ENCODE measurements around the gene WDR7.

Gene WDR7

DNA sequence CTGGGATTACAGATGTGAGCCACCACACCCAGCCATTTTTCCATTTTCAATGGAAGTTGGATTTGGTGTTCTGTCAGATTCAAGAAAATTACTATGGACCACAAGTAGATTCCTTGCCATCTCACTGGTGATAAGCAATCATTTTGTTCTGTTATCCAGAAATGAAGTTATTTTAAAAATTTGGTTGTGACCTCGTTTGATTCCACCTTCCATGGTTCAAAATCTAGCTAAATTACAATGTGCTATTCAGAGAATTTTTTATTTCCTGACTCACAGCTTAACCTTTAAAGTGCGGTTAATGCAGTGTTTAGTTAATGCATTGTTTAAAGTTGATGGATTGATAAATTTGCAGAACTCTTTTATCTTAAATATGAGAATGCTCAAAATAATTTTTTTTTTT, 252.5 kb downstream of the WDR7 start:
- in situ Hi-C loops (cut with MboI; ENCODE audit: low pct_unique_long_range_greater_than_20kb, low sequenced_read_pairs): no loop called here
- no peak for DNase-seq

GRCh38 chr18:56907771-56908170, 256.6 kb downstream of the WDR7 start:
- DNase-seq: no peak
- in situ Hi-C loops (cut with MboI; ENCODE audit: low pct_unique_long_range_greater_than_20kb, low sequenced_read_pairs): no loop called here

GRCh38 chr18:56910237-56910636, 259.1 kb downstream of the WDR7 start:
- no peak for DNase-seq
- in situ Hi-C loops (cut with MboI; ENCODE audit: low pct_unique_long_range_greater_than_20kb, low sequenced_read_pairs): no loop called here

- in situ Hi-C loops (cut with MboI; ENCODE audit: low pct_unique_long_range_greater_than_20kb, low sequenced_read_pairs): no loop called here
- DNase-seq: no peak
Observed at GRCh38 chr18:56910967-56911366, 259.8 kb downstream of the WDR7 start.

- in situ Hi-C loops (cut with MboI; ENCODE audit: low pct_unique_long_range_greater_than_20kb, low sequenced_read_pairs): no loop called here
- no peak for DNase-seq
Observed at GRCh38 chr18:56913941-56914340, 262.8 kb downstream of the WDR7 start.

DNA sequence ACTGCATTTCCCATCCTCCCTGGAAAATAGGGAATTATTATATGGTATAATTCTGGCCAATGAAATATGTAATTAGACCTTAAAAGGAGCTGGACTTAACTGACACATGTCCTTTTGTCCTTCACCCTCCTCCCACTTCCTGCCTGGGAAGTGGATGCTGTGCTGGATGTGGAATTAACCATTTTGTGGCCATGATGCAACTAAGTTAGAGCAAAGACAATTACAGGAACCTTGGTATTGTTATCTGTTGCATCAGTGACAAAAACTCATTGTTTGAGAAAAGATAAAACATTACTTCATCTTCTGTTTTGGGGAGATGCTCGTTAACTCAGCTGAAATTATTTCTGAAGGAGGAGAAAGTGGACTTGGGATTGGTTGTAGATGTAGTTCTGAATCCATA, 268.0 kb downstream of the WDR7 start:
- DNase-seq: no peak
- in situ Hi-C loops (cut with MboI; ENCODE audit: low pct_unique_long_range_greater_than_20kb, low sequenced_read_pairs): no loop called here

DNA sequence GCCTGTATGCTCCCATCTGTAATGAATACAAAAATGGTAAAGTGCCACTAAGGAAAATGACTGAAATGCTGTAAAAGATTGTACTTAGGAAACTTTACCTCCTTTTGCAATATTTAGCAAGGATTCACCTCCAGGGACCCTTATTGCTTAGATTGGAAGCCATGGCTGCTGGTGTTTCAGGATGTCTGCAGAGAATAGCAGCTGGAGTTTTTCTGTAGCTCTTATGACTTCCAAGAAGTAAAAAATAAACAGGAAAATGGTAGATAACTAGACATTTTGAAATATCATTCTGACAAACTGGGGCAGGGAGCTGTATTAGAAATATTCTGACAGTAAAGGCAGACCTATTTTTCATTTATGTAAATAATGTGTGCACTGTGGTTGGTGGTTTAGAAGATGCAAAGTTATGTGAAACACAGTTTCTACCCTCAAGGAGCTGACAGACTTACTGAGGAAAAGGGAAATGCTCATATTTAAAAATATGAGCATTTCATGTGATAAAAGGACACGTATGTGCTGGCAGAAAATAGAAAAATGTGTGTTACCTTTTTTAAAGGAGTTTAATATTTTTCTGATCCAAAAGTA, 270.8 kb downstream of the WDR7 start:
- in situ Hi-C loops (cut with MboI; ENCODE audit: low pct_unique_long_range_greater_than_20kb, low sequenced_read_pairs): no loop called here
- DNase-seq: no peak

- in situ Hi-C loops (cut with MboI; ENCODE audit: low pct_unique_long_range_greater_than_20kb, low sequenced_read_pairs): no loop called here
- no peak for DNase-seq
Observed at GRCh38 chr18:56926734-56927133, 275.6 kb downstream of the WDR7 start.

DNA sequence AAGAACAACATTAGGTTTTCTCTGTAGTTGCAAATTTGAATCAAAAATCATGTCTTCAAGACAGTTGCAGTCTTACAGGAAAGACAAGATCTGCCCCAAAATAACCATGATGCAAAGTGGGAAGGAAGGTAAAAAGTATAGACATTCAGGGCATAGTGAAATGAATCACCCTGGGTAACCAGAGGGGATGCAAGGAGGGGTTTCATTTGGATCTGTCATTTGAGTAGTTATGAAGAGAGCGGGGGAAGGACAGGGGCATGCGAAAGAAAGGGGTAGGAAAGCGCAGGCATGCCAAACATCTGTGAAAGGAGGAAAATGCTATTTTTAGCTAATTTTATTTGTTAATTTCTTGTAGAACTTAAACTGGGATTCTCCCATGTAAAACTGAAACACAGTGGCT, 276.6 kb downstream of the WDR7 start:
- in situ Hi-C loops (cut with MboI; ENCODE audit: low pct_unique_long_range_greater_than_20kb, low sequenced_read_pairs): no loop called here
- DNase-seq: no peak

DNA sequence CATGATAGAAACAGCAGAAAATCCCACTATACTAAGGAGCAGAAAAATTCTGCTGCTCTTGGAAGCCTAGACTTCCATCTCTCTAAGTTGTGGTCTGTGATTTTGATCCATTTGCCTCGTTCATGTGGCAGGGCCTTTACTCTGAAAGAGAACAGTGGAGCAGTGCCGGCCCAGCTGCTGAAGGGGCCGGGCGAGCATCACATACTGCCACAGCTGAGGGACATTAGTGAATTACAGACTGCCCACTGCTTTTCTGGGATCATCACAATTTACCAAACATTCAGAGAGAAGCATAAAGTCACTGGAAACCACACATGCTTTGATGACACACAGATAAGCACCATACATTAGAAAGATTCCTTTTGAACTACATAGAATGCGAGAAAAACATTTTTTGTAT, 278.7 kb downstream of the WDR7 start:
- no peak for DNase-seq
- in situ Hi-C loops (cut with MboI; ENCODE audit: low pct_unique_long_range_greater_than_20kb, low sequenced_read_pairs): no loop called here

GRCh38 chr18:56933472-56933871, 282.3 kb downstream of the WDR7 start:
- in situ Hi-C loops (cut with MboI; ENCODE audit: low pct_unique_long_range_greater_than_20kb, low sequenced_read_pairs): no loop called here

DNA sequence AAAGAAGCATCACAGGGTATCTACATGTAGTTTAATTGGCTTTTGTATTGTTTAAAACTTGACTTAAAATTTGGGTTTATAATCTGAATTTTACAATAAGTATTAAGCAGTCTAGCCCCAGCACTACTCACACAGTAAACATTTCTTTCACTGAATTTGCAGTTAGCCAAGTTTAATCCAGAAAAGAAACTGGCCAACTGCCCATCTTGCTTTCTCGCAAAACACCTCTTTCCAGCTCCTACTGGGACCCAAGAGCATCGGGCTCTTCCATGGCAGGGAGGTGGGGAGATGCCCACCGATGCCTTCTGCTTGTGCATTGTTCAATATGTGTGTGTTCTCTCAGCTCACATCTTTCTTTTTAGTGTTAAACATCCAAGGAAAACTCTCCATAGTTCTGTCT, 283.0 kb downstream of the WDR7 start:
- in situ Hi-C loops (cut with MboI; ENCODE audit: low pct_unique_long_range_greater_than_20kb, low sequenced_read_pairs): no loop called here
- DNase-seq: no peak

More at GRCh38 chr18:56933472-56933871, 282.3 kb downstream of the WDR7 start:
- no peak for DNase-seq

DNA sequence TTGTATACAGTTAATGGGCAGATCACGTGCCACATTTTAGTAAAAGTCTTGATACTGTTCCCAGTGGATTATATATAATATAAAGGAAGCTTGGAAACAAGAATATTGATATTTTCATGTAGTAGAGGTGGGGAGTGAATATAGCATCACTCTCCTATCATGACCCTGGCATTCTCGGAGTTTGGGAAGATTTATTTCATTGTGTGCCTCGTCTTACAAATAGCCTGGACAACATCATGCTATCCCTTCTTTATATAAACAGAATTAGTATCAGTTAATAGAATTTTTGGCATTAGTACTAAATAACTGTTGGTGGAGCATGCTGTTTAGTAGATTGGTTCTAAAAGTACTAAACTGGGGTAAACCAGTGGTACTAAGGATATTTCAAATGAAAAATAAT, 283.7 kb downstream of the WDR7 start:
- DNase-seq: no peak
- in situ Hi-C loops (cut with MboI; ENCODE audit: low pct_unique_long_range_greater_than_20kb, low sequenced_read_pairs): no loop called here

GRCh38 chr18:56935434-56936040, 284.4 kb downstream of the WDR7 start:
- DNase-seq: no peak
- in situ Hi-C loops (cut with MboI; ENCODE audit: low pct_unique_long_range_greater_than_20kb, low sequenced_read_pairs): no loop called here

DNA sequence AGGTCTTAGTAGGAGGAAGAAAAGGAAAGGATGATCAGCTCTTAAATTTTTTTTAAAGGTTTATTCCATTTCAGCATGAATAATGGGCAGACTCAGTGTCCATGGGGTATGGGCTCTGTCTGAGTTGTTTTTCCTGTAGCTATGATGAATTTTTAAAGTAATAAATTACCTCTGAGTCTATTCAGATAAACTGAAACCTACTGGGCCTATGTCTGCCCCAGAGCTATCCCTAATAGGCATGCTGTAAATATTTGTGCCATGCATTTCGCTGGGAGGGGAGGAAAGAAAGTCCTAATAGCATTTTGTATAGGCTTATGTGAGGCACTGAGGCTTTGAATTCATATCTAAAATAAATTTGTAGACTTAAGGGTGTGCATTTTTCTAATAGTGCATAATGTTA, 285.3 kb downstream of the WDR7 start:
- no peak for DNase-seq
- in situ Hi-C loops (cut with MboI; ENCODE audit: low pct_unique_long_range_greater_than_20kb, low sequenced_read_pairs): no loop called here

DNA sequence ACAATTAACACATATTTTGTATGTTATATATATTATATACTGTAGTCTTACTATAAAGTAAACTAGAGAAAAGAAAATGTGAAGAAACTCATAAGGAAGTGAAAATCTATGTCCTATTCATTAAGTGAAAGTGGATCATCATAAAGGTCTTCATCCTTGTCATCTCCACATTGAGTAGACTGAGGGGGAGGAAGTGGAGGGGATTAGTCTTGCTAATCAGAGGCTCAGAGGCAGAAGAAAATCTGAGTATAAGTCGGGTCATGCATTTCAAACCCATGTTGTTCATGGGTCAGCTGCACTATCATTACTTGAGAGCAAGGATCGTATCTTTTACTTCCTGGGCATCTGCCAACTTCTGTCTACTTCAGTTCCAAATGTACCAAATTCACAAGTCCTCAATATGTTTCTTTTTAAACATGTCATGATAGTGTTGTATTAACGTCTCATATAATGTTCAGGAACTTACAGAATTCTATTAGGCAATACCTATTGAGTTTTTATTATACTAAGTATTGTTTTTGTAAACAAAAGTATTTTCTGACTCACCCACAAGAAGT, 286.8 kb downstream of the WDR7 start:
- DNase-seq: no peak
- in situ Hi-C loops (cut with MboI; ENCODE audit: low pct_unique_long_range_greater_than_20kb, low sequenced_read_pairs): no loop called here

GRCh38 chr18:56945171-56946083, 294.3 kb downstream of the WDR7 start:
- DNase-seq: no peak
- in situ Hi-C loops (cut with MboI; ENCODE audit: low pct_unique_long_range_greater_than_20kb, low sequenced_read_pairs): no loop called here

- DNase-seq: no peak
- in situ Hi-C loops (cut with MboI; ENCODE audit: low pct_unique_long_range_greater_than_20kb, low sequenced_read_pairs): no loop called here
Observed at GRCh38 chr18:56947236-56947635, 296.1 kb downstream of the WDR7 start.

DNA sequence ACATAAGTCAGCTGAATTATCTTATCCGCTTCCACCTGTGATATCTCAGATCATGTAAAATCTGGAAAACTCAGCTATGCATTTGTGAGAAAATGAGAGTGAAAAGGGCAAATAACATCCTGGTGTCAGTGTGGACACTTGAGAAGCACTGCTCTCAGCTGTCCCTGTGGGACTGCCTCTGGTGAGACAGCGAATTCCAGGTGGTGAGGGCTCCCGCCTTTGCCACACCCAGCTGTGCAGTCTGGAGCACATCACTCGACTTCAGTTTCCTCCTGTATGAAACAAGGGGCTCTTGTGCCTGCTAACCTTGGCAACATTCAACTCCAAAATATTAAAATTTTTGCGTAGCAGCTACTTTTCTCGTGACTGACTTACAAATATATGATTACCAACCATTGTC, 300.9 kb downstream of the WDR7 start:
- in situ Hi-C loops (cut with MboI; ENCODE audit: low pct_unique_long_range_greater_than_20kb, low sequenced_read_pairs): no loop called here

More for the DNA sequence above, 300.9 kb downstream of the WDR7 start:
- DNase-seq: no peak
